Endodermal cell (in vitro differentiated cells): ENCODE measurements around the gene DCLK1. TPM values are rescaled to one million over a fixed set of nuclear protein-coding genes. Genes with fewer than 3 reads are reported as not detected.

Source experiments
- DNase-seq: peaks from one replicate; pipeline ENCODE4 v3.0.0-alpha.2; 2017
- H3K27ac ChIP-seq: 2 replicates; pipeline ENCODE4 v1.5.1; 2013; ENCODE audit warnings: mild to moderate bottlenecking, low read depth, low read length, moderate library complexity
- H3K27me3 ChIP-seq: 2 replicates; pipeline ENCODE4 v1.6.1; 2013; ENCODE audit warnings: mild to moderate bottlenecking, low read length, moderate library complexity; ENCODE audit not compliant: insufficient read depth, control insufficient read depth, poor library complexity, severe bottlenecking
- H3K36me3 ChIP-seq: 2 replicates; pipeline ENCODE4 v1.7.0; 2013; ENCODE audit warnings: mild to moderate bottlenecking, low read length, moderate library complexity; ENCODE audit not compliant: control insufficient read depth, insufficient read depth
- H3K4me1 ChIP-seq: one replicate; pipeline ENCODE4 v1.7.0; 2013; ENCODE audit warnings: low read length; ENCODE audit not compliant: control insufficient read depth, insufficient read depth
- H3K4me3 ChIP-seq: 2 replicates; pipeline ENCODE4 v1.5.1; 2013; ENCODE audit warnings: mild to moderate bottlenecking, low read length, moderate library complexity
- H3K9ac ChIP-seq: 2 replicates; pipeline ENCODE4 v1.6.1; 2013; ENCODE audit warnings: mild to moderate bottlenecking, low read length, moderate library complexity; ENCODE audit not compliant: poor library complexity, severe bottlenecking; ENCODE audit errors: extremely low read depth
- H3K9me3 ChIP-seq: 2 replicates; pipeline ENCODE4 v1.6.1; 2013; ENCODE audit warnings: mild to moderate bottlenecking, low read length, moderate library complexity; ENCODE audit not compliant: control insufficient read depth
- H3K27ac Mint-ChIP-seq: 2 replicates; pipeline ENCODE4 v1.8.0; 2020; ENCODE audit warnings: mixed read lengths
- H3K27me3 Mint-ChIP-seq: 2 replicates; pipeline ENCODE4 v1.8.0; 2021; ENCODE audit warnings: mild to moderate bottlenecking, mixed read lengths; ENCODE audit not compliant: insufficient read depth
- H3K36me3 Mint-ChIP-seq: 2 replicates; pipeline ENCODE4 v1.8.0; 2020; ENCODE audit warnings: low read depth, mixed read lengths
- H3K4me1 Mint-ChIP-seq: 2 replicates; pipeline ENCODE4 v1.8.0; 2020; ENCODE audit warnings: mixed read lengths
- H3K4me3 Mint-ChIP-seq: 2 replicates; pipeline ENCODE4 v1.8.0; 2020; ENCODE audit warnings: mild to moderate bottlenecking, moderate library complexity, mixed read lengths
- H3K9me3 Mint-ChIP-seq: 2 replicates; pipeline ENCODE4 v1.8.0; 2020; ENCODE audit warnings: mild to moderate bottlenecking, mixed read lengths
- WGBS, 2 experiments: methylation state at CpG; one replicate each; pipeline versions ENCODE4 v1.1.5 to v1.1.7; 2013; ENCODE audit warnings: missing lambda C conversion rate in 2 of 2, mixed read lengths in 1 of 2; ENCODE audit not compliant: insufficient coverage in 1 of 2, insufficient read length in 1 of 2; 5-methylcytosine and 5-hydroxymethylcytosine counted together
- total RNA-seq, 2 donors: library from RNA; stranded (reverse); fragmentation: NEBNext Ultra II Directional in 1 of 2; extraction: Animal tissue kit (Norgen Biotek cat#: 25700) in 1 of 2; gene quantifications; 2 replicates in 1 of 2; 3 replicates in 1 of 2; pipeline ENCODE4 v1.2.1, GENCODE V29; 2021
- TF ChIP-seq, protein P1 (sequence below): fragments of 200-600 bp; sonication (generic); conservative IDR thresholded peaks from 2 replicates; pipeline ENCODE4 v1.5.0; 2021; ENCODE audit warnings: antibody characterized with exemption, mild to moderate bottlenecking

The DCLK1 gene
- total RNA-seq, 2 donors from 2014 or later: 3.0 to 32.8 TPM

DNA sequence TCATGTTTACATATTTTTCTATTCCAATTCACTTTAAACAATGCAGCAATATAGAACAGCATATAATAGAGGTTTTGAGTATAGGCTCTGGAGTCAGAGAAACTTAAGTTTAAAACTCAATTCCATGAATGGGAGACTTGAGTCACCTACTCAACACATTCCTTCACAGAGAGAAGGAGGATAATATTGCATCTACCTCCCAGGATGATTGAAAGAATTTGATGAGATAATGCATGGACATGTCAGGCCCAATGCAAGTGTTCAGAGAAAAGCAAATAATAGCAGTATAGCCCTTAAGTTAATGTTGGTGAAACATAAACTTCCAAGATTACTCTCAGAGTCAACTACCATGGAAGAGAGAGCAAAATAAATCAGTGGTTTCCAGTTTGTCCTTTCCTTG is 170.2 kb downstream of the DCLK1 start:
- no peak overlapping the region for H3K27ac ChIP-seq
- Mint-ChIP-seq H3K27ac (no peak overlapping the region), H3K36me3 (no peaks in the 10 kb centered on the region), H3K4me3 (no peak overlapping the region), H3K9me3 (peaks cover 6% of the 10 kb centered on the region), H3K4me1 (no peaks in the 10 kb centered on the region), H3K27me3 (no peaks in the 10 kb centered on the region)
- H3K4me3 ChIP-seq: no peak overlapping the region
- H3K9me3 ChIP-seq: no peaks in the 10 kb centered on the region
- no peaks in the 10 kb centered on the region for H3K36me3 ChIP-seq
- H3K4me1 ChIP-seq: no peaks in the 10 kb centered on the region
- no peaks in the 10 kb centered on the region for H3K27me3 ChIP-seq
- TF ChIP-seq, protein P1, sequence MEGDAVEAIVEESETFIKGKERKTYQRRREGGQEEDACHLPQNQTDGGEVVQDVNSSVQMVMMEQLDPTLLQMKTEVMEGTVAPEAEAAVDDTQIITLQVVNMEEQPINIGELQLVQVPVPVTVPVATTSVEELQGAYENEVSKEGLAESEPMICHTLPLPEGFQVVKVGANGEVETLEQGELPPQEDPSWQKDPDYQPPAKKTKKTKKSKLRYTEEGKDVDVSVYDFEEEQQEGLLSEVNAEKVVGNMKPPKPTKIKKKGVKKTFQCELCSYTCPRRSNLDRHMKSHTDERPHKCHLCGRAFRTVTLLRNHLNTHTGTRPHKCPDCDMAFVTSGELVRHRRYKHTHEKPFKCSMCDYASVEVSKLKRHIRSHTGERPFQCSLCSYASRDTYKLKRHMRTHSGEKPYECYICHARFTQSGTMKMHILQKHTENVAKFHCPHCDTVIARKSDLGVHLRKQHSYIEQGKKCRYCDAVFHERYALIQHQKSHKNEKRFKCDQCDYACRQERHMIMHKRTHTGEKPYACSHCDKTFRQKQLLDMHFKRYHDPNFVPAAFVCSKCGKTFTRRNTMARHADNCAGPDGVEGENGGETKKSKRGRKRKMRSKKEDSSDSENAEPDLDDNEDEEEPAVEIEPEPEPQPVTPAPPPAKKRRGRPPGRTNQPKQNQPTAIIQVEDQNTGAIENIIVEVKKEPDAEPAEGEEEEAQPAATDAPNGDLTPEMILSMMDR: no peak
- no peak for DNase-seq
- no peak overlapping the region for H3K9ac ChIP-seq

DNA sequence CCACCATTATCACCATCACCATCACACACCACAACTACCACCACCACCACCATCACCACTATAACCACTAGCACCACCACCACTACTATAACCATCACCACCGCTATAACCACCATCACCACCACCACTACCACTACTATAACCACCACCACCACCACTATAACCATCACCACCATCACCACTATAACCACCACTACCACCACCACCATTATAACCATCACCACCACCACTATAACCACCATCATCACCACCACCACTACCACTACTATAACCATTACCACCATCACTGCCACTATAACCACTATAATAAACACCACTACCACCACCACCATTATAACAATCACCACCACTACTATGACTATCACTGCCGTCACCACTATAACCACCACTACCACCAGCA is 173.2 kb downstream of the DCLK1 start:
- no peaks in the 10 kb centered on the region for H3K9me3 ChIP-seq
- Mint-ChIP-seq H3K27ac (no peak overlapping the region), H3K27me3 (no peaks in the 10 kb centered on the region), H3K9me3 (no peaks in the 10 kb centered on the region), H3K36me3 (no peaks in the 10 kb centered on the region), H3K4me1 (peaks cover 2% of the 10 kb centered on the region), H3K4me3 (no peak overlapping the region)
- H3K9ac ChIP-seq: no peak overlapping the region
- TF ChIP-seq, protein P1: no peak
- H3K4me1 ChIP-seq: no peaks in the 10 kb centered on the region
- DNase-seq: no peak
- H3K27me3 ChIP-seq: no peaks in the 10 kb centered on the region
- no peaks in the 10 kb centered on the region for H3K36me3 ChIP-seq
- WGBS, 2 experiments: 81 to 90% methylated on average over 2 of the region's 2 CpGs
- no peak overlapping the region for H3K27ac ChIP-seq
- H3K4me3 ChIP-seq: no peak overlapping the region

DNA sequence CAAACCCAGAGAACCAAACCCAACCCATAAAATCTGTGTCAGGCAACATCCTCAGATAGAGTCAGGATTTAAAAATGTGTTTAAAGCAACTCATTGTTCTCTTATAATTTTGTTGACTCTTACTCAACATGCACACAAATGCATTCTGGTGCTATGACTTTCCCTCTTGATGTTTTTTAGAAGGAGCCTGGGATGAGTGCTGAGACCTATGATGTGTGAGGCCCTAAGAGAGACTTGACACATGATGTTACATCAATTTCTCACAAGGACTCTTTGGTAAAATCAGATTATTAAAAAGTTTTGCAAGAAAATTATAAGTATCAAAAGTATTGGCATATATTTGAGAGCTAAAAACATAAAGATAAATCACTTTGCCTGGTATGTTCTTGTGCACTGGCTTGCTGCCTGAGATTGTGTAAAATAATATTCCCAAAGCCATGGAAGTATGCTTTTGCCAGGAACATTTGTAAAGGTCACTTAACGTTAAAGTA is 173.9 kb downstream of the DCLK1 start:
- DNase-seq: no peak
- H3K4me3 ChIP-seq: no peak overlapping the region
- no peak overlapping the region for H3K27ac ChIP-seq

More for the DNA sequence above, 173.9 kb downstream of the DCLK1 start:
- no peak overlapping the region for H3K27ac Mint-ChIP-seq
- no peak overlapping the region for H3K9ac ChIP-seq
- H3K4me1 Mint-ChIP-seq: peaks cover 2% of the 10 kb centered on the region
- no CpG with 5 or more reads among the region's 1 CpG for WGBS, 2 experiments
- H3K36me3 ChIP-seq: no peaks in the 10 kb centered on the region
- no peaks in the 10 kb centered on the region for H3K9me3 ChIP-seq
- no peaks in the 10 kb centered on the region for H3K4me1 ChIP-seq
- H3K27me3 Mint-ChIP-seq: no peaks in the 10 kb centered on the region
- H3K4me3 Mint-ChIP-seq: no peak overlapping the region
- TF ChIP-seq, protein P1: no peak
- H3K36me3 Mint-ChIP-seq: no peaks in the 10 kb centered on the region
- no peaks in the 10 kb centered on the region for H3K9me3 Mint-ChIP-seq
- no peaks in the 10 kb centered on the region for H3K27me3 ChIP-seq
